ENCODE results near the gene LUC7L3. TPM values are rescaled to one million over a fixed set of nuclear protein-coding genes. Genes with fewer than 3 reads are reported as not detected.

The LUC7L3 gene
- total and polyA plus RNA-seq, 2 of the 13 experiments (the other 11 are each of a cell fraction or from before 2014, with no cell fraction given): 108 to 120 TPM

- TF ChIP-seq AKNA (CRISPR knock-in tag; IDR thresholded peaks at IDR 0.05; ENCODE audit: borderline replicate concordance) (peak; percentile 45; the same call in 1 of the 2 replicates), BRD4 (CRISPR knock-in tag; IDR thresholded peaks at IDR 0.05) (peak; percentile 80; the same call in 1 of the 2 replicates), ZNF687 (CRISPR knock-in tag; IDR thresholded peaks at IDR 0.05) (peak; percentile 97), ZSCAN25 (CRISPR knock-in tag; IDR thresholded peaks at IDR 0.05) (peak; percentile 89), STAG1 (CRISPR knock-in tag; IDR thresholded peaks at IDR 0.05) (peak; percentile 45), NR2F1 (CRISPR knock-in tag; IDR thresholded peaks at IDR 0.05) (peak; percentile 98), BATF2 (CRISPR knock-in tag; IDR thresholded peaks at IDR 0.05) (peak; percentile 39; the same call in 1 of the 2 replicates), SYNCRIP (IDR thresholded peaks at IDR 0.05; ENCODE audit: insufficient read depth, low read depth, low read length) (no peak), NFE2 (CRISPR knock-in tag; IDR thresholded peaks at IDR 0.05) (no peak; the same call in 1 of the 2 replicates), ZNF720 (CRISPR knock-in tag; IDR thresholded peaks at IDR 0.05) (no peak), KLF16 (CRISPR knock-in tag; IDR thresholded peaks at IDR 0.05) (peak in 1 of 2 experiments; percentile 97; a peak in 2 of 4 replicates), DPF2 (CRISPR knock-in tag; IDR thresholded peaks at IDR 0.05; ENCODE audit: borderline replicate concordance, low read depth) (peak; percentile 97), ZNF567 (CRISPR knock-in tag; IDR thresholded peaks at IDR 0.05; ENCODE audit: borderline replicate concordance) (peak; percentile 17; the same call in 1 of the 2 replicates), ZNF83 (CRISPR knock-in tag; IDR thresholded peaks at IDR 0.05; ENCODE audit: borderline replicate concordance) (0 out of 2 replicates have a peak, but pooled peaks have one; percentile 44), ZMYM3 (CRISPR knock-in tag; IDR thresholded peaks at IDR 0.05) (peak; percentile 100), ZBTB43 (CRISPR knock-in tag; conservative IDR thresholded peaks at IDR 0.05) (peak; percentile 93), MAFF (IDR thresholded peaks at IDR 0.05; ENCODE audit: low read depth, low read length) (peak; percentile 15; the same call in 1 of the 2 replicates)
Measured at GRCh38 chr17:50684612-50685333, 34.6 kb upstream of the LUC7L3 start (continued).
